IPS-11a (cell line): ENCODE measurements around the gene CXCR6.

Experiments used
- H3K4me3 ChIP-seq: one replicate; pipeline ENCODE4 v1.5.1; 2013; ENCODE audit warnings: low read depth, low read length, control low read depth

Gene CXCR6

DNA sequence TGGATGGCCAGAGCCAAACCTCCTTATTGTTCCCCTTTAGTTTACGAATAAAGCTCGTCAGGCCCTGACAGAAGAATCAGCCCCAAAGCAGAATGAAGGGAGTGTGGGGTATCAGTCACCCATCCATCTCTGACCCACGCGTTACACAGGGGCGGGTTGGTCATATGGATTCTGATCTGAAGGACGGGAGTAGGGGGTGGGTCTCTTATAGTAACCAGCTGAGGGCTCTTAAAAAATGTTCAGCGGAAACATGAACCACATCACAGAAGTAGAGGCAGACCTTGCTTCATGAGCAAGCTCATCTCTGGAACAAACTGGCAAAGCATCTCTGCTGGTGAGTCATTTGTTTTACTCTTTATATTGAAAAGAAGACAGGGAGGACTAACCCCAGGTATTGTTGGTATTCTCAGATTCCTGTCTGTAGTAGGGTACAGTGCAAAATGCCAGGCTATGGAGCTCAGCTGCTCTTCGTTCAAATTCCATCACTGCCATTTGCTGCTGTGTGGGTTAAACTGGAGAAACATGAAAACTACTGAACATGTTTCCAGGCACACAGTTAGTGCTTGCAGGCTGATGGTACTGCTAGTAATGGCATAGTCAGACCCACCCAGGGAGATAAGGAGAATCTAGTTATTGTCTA is at the start of gene CXCR6:
CXCR6 (plus strand) TSS at position 258 of the 640 bp plus-strand sequence. CDS start 3,018 bp downstream, outside the sequence.
- H3K4me3 ChIP-seq = no peak within 1 kb of the TSS

DNA sequence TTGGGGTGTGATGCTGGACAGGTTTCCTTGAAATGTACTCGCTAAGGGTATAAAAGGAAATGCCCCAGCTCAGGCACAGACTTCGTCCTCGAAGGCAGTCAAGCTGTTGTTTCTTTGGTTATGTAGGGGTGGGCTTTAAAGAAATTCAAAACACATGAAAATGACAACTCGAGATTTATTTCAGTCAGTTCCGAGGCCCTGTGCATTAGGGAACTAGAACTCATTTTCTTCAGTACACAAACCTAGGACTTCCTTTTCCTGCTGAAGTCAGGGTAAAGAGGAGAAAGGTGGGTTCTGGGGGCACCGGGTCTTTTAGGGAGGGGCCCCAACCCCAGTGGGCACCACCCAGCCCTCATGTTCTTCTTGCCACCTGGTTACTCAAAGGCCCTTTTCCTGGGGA is 49.2 kb upstream of the CXCR6 start:
- H3K4me3 ChIP-seq = no peak overlapping the region

DNA sequence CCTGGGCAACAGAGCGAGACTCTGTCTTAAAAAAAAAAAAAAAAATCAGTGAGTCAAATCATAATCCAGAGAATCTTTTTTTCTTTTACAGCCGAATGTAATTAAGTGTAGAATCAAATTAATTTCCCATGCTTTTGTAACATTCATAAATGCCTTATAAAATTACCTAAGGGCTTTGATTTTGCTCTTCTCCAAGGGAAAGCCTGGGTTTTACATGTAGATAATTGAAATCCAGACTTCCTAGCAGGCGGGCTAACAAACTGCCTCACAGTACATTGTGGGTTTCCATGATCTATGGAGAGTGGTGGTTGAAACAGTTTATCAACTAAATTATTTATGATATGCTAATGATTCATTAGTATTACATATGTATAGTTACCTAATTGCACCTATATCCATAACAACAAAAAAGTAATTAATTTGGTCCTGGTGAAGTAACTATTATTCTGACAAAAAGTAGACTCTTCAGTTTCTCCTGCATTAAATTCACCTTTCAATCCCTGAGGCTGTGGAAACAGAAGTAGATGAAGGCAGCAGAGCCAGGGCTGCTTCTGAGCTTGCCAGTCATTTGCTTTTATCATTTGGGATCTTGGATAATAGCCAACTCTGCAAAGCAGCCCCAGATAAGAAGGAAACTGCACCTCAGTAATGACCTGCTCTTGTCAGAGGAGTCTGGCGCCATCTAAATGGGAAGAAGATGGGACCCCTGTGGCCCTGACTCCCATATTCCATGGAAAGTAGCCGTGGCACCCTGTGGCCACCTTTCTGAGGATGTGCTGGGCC is 47.4 kb upstream of the CXCR6 start:
- H3K4me3 ChIP-seq = no peak overlapping the region

DNA sequence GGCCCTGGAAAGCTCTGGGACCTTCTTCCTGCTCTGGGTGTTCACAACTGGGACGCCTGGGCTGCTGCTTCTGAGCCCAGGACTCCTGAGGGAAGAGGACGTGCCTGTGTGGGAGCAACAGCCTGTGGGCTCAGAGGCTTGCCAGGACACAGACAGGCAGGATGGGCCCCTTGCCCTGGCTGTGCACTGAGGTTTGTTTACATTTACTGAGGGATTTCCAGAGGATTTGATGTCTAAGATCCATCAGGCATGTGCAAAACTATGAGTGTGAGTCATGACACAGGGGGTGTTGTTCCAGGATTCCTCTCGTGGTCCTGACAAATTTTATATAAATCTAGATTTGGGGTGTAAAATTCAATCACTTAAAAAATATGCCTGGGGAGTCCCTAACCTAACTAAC is 46.3 kb upstream of the CXCR6 start:
- H3K4me3 ChIP-seq = no peak overlapping the region

DNA sequence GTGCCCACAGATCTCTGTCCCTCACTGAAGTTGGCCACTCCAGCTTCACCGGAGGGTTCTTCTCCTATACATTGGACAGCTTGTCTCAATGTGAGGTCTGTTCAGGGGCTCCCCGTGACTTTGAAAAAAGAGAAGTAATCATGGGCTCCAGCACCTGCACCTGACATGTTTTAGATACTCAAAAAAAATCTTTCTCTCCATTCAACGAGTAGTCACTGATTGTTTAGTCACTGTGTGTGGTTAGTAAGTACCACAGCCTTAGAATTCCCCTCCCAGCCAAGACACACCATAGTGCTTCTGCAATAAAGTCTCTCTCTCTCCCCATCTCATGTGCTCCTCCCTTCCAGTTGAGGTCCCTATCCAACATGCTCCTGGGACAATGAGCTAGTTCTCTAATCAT is 38.3 kb upstream of the CXCR6 start:
- no peak overlapping the region for H3K4me3 ChIP-seq

DNA sequence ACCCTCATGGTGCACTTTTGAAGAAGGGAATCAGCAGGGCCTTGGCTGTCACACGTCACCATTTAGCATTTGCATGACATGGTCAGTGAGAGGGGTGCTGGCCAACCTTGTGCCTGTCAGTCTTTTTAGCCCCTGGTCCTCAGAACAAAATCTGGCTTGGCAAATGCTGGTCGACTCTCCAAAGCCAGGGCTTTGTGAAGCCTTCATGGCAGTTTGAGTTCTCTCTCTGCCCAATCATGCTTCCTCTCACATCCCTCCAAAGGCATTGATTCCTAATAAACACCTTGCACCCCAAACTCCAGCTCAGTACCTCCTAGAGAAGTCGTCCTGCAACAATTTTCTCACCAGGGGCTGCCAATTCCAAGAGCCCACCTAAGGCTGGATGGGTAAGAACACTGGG is 37.5 kb upstream of the CXCR6 start:
- no peak overlapping the region for H3K4me3 ChIP-seq

DNA sequence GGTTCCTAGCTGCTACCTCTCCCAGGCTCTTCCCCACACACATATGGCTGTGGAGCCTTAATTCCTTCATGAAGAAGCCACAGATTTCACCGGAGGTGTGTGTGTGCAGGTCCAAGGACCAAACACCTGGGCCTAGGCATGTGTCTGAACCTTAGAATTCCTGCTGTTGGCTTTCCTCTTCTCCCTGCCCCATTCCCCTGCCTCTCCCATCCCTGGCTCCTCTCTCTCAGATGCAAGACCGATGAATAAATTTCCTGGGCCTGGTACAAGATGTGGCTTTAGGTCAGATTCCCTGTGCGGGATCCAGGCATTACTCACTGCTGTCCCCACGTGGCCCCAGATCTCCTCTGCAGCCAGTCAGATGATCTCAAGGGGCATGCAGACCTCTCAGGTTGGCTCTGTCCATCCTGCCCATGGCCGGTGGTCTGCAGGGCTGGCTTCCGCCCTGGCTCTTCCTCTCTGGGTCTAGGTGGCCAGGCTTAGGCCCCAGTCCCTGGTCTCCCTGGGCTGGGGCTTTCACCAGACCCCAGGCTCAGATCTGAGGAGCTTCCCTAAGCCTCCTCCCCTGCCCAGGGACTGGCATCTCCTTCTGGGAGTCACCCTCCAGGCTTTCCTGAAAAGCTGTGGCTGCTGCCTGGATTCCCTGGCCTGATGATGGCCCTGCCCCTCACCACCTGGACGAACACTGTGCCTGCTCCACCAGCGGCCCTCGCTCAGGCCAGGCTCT is 36.4 kb upstream of the CXCR6 start:
- H3K4me3 ChIP-seq = no peak overlapping the region

DNA sequence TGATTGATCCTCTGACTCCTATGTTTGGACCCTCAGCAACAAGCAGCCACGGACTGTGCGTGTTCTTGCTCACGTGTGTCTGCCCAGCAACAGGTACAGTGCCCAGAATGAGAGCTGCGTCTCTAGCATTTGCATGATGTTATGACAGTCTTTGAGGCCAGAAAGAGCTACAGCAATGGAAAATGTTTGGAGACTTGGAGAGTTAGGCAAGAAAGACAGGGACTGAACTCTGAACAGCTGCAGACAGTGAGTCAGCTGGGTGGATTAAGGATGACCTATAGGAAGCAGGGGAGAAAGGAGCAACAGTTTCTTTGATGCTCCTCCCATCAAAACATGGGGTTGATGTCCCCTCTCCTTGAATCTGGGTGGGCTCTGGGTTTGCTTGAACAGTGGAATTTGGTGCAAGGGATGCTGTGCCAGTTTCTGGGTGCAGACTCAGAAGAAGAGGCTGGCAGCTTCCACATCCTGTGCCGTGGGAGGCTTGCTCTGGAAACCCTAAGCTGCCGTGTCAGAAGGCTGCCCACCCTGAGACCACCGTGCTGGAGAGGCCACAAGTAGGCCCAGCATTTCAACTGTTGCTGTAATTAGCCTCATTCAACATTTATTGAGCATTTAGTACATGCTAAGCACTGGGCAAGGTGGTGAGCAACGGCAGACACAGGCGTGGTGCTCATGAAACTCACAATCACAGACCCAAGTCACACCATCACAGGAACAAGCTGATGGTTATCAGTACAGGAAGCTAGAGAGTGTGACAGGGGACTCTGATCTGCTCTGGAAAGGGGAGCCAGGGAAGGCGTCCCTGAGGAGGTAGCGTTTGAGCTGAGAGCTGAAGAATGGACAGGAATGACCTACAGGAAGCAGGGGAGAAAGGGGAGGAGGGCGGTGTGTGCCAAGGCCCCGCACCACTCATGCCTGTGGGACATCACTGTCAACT is 35.2 kb upstream of the CXCR6 start:
- H3K4me3 ChIP-seq = no peak overlapping the region

DNA sequence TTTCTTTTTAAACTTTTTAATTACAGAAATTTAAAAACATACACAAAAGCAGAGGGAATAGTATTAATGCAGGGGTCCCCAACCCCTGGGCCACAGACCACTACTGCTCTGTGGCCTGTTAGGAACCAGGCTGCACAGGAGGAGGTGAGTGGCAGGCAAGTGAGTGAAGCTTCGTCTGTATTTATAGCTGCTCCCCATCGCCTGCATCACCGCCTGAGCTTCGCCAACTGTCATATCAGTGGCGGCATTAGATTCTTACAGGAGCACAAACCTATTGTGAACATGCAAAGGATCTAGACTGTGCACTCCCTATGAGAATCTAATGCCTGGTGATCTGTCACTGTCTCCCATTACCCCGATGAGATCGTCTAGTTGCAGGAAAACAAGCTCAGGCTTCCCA is 34.5 kb upstream of the CXCR6 start:
- H3K4me3 ChIP-seq = no peak overlapping the region

DNA sequence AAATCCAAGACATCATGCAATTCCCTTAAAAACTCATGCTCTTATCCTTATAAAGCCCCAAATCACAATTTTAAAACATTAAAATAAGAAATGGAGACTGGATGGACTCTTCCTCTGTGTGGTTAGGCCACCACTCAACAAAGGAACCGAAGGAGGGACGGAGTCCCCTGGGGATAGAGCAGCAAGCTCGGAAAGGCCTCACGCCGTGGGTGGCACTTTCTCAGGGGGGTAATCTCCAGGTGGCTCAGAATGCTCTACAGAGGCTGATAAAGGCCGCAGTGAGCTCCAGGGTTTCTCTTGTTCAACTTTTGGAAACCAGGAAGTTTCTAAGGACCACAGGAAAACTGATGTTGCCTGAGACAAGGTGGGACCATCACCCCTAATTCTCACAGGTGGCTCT is 33.7 kb upstream of the CXCR6 start:
- H3K4me3 ChIP-seq = no peak overlapping the region

DNA sequence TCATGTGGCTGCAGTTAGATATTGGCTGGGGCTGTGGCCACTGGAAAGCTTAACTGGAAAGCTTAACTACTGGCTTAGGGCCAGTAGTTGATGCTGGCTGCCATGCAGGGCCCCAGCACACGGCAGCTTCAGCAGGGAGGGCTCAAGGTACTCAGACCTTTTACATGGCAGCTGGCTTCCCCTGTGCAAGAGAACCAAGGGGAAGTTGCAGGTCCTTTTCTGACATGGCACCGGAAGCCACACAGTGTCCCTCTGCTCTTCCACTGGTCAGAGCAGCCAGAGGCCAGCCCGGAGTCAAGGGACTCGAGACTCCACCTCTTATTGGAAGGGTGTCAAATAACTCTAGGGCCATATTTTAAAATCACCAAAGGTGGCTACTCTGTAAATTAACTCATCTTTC is 32.4 kb upstream of the CXCR6 start:
- H3K4me3 ChIP-seq = no peak overlapping the region

DNA sequence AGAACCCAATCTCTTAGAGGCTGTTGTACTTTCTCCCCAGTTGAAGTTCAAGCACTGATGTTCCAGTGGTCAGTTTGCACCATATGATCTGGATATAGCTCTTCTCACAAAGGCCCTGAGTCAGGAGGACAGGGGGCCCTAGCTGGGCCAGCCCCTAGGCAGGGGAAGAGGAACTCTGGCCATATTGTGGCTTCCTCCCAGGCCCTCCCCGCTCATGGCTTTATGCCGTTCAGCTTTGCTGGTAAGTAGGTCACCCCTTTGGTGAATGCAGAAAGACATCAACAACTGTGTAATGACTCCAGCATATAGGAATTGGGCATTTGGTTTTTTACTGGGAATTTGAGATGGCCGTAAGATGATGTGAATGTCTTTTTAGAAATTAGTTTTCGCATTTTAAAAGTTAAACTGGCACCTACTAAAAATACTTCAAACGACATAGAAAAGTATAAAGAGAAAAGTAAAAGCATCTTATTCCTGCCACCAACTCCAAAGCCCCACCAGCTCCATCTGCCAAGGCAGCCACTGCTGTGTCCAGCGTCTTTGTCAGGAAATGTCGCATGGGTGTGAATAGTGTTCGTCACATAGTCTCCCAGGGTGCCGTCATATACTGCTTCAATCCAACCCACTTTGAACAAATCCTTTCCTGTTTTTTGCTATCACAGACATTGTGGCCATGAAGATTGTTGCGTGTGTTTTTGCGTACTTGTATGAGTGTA is 31.6 kb upstream of the CXCR6 start:
- H3K4me3 ChIP-seq = no peak overlapping the region

DNA sequence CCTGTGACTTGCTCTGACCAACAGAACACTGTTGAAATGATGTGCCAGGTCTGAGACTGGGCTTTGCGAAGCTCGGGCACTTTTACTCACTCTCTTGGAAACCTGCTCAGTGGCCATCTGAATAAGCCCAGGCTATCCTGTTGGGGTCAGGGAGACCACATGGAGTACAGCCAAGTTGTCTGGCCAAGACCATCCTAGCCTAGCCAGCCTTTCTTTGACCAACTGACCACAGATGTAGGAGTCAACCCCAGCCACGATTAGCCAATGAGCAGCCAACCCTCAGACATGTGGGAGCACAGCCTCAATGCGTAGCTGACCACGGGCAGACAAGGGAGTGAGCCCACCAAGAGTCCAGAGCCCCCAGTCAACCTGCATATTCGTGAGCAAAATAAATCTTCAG is 30.8 kb upstream of the CXCR6 start:
- H3K4me3 ChIP-seq = no peak overlapping the region

DNA sequence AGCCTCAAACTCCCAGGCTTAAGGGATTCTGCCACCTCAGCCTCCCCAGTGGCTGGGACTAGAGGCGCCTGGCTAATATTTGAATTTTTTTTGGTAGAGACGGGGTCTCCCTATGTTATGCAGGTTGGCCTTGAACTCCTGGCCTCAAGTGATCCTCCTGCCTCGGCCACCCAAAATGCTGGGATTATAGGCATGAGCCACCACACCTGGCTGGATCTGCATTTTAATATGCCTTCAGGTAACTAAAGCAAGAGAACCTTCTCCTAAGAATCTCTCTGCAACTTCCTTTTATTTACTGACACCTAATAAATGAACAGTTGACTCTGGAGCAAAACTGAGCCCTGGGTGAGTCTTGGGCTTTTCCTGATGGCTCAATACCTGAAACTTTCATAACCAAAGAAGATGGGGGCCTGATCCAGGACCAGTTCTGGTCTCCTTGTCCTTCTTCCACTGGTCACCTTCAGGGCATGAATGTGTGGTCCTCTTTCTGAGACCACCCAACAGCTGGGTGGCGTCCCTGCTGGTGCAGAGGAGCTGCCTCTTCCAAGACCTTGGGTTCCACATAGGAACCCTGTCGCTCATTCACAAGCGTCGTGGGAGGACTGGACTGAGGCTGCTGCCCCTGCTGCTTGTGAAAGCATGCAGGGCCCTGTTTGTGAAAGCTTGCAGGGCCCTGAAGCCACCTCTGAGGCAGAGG is 28.8 kb upstream of the CXCR6 start:
- H3K4me3 ChIP-seq = no peak overlapping the region

DNA sequence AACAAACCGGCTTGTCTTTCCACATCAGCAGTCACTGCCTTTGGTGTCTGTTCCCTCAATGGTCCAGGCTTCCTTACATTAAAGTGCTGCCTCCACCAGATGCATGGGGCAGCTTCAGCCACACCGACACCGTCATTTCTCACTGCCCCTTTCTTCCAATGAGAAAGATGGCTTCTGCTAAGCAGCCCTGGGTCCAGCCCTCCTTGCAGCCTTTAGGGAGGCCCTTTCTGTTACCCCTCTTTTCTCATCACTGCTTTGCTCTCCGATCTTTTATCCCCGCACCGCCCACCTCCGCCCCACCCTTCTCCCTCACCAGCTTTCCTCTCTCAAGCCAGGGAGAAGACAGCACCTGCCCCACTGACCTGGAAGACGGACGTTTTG is 28.2 kb upstream of the CXCR6 start:
- no peak overlapping the region for H3K4me3 ChIP-seq

DNA sequence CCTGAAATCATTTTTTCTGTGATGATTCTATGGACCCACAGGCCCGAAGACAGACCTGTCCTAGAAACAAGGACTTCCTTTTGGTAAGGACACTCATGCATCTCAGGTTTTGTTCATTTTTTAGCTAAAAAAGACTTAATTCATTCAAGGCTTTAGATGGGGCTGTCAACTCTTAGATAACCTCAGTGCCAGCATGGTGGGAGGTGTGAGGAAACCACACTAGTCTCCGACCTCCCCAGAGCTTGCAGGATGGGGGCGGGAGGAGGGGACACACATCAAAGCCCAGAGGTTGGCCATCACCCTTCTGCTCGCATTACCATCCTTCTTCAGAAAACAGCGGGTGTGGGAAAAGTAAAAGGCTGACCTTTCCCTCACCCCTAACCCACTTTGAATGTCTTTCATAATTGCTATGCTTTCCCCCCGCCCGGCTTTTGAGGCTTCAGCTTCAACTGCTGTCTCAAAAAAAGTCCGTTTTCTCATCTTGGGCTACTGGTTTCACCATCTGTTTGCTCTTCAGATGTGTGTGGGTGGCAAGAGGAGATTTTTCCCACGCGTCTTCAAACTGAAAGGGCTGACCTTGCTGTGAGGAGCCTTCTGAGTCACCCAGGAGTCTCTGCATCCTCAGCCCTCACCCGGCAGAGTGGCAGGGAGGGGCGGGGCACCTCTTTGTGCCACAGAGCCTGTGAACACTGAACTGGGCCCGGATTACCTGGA is 27.6 kb upstream of the CXCR6 start:
- no peak overlapping the region for H3K4me3 ChIP-seq

DNA sequence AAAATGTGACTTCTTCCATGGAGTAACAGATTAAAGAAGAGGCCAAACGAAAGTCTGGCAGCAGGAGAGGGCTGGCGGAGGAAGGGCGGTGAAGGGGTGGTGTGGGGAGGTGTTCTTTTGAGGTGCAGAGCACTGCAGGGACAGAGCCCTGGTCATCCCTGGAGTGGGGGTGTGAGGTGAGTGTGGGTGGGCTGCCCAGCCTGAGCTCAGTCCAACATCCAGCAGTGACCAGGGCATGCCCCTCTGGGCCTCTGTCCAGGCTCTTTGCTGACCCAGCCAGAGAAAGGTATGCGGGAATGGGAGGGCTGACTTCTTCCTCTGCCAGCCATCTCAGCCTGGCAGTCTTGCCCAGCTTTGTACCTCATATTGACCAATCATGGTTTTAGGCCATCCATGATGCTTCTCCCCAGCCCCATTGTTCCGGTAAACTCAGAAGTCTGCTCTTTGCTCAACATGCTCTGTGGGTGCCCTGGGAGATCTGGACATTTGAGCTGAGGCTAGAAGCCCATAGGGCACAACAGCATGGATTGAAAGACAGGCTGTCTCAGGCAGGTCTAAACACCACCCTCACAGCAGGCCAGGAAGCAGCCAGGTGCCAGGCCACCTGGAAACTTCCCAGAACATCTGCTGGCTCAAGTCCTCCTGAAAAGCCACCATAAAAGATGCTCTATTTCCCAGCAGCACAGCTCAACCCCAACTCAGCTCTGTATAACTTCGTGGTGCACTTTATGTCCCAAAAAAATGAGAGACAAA is 25.9 kb upstream of the CXCR6 start:
- no peak overlapping the region for H3K4me3 ChIP-seq
